OCI-LY3 (cell line): ENCODE results near the gene SPEM2.
"Not testable (repeated sequence)": the region's sequence is repeated elsewhere in the genome, so short reads cannot be mapped to it uniquely, and the experiment has no call there.

Source experiments
- EZH2phosphoT487 ChIP-seq: fragments of 200-600 bp; shearing (Covaris generic); IDR thresholded peaks from 2 replicates; pipeline ENCODE4 v1.6.1; 2018; ENCODE audit warnings: antibody characterized with exemption, mixed run types, low read depth
- TF ChIP-seq, protein P1 (sequence below): fragments of 200-600, 300-600 bp; sonication (generic); IDR thresholded peaks from 2 replicates; pipeline ENCODE4 v1.5.1; 2014; ENCODE audit warnings: antibody characterized with exemption, low read length, low read depth

DNA sequence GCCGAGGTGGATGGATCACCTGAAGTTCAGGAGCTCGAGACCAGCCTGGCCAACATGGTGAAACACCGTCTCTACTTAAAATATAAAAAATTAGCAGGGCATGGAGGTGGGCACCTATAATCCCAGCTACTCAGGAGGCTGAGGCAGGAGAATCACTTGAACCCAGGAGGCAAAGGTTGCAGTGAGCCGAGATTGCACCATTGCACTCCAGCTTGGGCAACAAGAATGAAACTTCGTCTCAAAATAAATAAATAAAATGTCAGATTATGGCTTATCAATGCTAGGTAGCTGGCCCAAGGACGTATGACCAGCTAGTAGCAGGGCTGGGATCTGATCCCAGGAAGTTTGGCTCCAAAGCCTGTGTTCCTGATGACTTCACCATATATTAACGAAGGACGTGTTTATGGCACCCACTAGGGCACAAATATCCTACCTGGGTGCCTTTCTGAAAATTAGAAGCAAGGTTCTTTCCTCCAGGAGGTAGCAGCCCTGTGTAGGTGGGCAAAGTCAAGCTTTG is 45.1 kb downstream of the SPEM2 start:
- TF ChIP-seq, protein P1, sequence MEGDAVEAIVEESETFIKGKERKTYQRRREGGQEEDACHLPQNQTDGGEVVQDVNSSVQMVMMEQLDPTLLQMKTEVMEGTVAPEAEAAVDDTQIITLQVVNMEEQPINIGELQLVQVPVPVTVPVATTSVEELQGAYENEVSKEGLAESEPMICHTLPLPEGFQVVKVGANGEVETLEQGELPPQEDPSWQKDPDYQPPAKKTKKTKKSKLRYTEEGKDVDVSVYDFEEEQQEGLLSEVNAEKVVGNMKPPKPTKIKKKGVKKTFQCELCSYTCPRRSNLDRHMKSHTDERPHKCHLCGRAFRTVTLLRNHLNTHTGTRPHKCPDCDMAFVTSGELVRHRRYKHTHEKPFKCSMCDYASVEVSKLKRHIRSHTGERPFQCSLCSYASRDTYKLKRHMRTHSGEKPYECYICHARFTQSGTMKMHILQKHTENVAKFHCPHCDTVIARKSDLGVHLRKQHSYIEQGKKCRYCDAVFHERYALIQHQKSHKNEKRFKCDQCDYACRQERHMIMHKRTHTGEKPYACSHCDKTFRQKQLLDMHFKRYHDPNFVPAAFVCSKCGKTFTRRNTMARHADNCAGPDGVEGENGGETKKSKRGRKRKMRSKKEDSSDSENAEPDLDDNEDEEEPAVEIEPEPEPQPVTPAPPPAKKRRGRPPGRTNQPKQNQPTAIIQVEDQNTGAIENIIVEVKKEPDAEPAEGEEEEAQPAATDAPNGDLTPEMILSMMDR: not testable (repeated sequence)
- TF ChIP-seq EZH2phosphoT487: not testable (repeated sequence)
